CD4-positive, CD25-positive, alpha-beta regulatory T cell (primary cell): ENCODE measurements around the gene RAP2A. TPM values are rescaled to one million over a fixed set of nuclear protein-coding genes. Genes with fewer than 3 reads are reported as not detected.

Source experiments
- ATAC-seq, 2 donors: fragments of 150-1000 bp; cut with Tn5 transposase; one replicate each; pipeline ENCODE4 v1.10.0; 2021; ENCODE audit warnings: low read depth in 2 of 2, moderate number of reproducible peaks in 2 of 2, moderate library complexity in 1 of 2
- DNase-seq, 3 donors: peaks; one replicate each; pipeline versions ENCODE4 v3.0.0 to v3.0.0-alpha.2; 2012 to 2022; ENCODE audit warnings: mixed read lengths in 1 of 3
- H3K27ac ChIP-seq: one replicate; pipeline ENCODE4 v1.7.0; 2013; ENCODE audit warnings: mild to moderate bottlenecking, low read length; ENCODE audit not compliant: insufficient read depth, poor library complexity, severe bottlenecking
- H3K27me3 ChIP-seq: one replicate; pipeline ENCODE4 v1.7.0; 2013; ENCODE audit warnings: low read length; ENCODE audit not compliant: control insufficient read depth, insufficient read depth
- H3K36me3 ChIP-seq: one replicate; pipeline ENCODE4 v1.7.0; 2013; ENCODE audit warnings: mild to moderate bottlenecking, low read length, moderate library complexity; ENCODE audit not compliant: control insufficient read depth, insufficient read depth
- H3K4me1 ChIP-seq: 2 replicates; pipeline ENCODE4 v1.7.0; 2013; ENCODE audit warnings: mild to moderate bottlenecking, low read length; ENCODE audit not compliant: insufficient read depth, control insufficient read depth, poor library complexity, severe bottlenecking
- H3K4me3 ChIP-seq: one replicate; pipeline ENCODE4 v1.7.0; 2013; ENCODE audit warnings: low read depth, mild to moderate bottlenecking, low read length, moderate library complexity
- H3K9me3 ChIP-seq, 2 experiments: 1 replicate in 1 of 2; 2 replicates in 1 of 2; pipeline ENCODE4 v1.7.0; 2013; ENCODE audit warnings: low read length in 2 of 2, mild to moderate bottlenecking in 1 of 2, moderate library complexity in 1 of 2; ENCODE audit not compliant: control insufficient read depth in 2 of 2
- H3K27ac Mint-ChIP-seq, 3 donors: one replicate each; pipeline ENCODE4 v1.8.0; 2020 to 2022; ENCODE audit warnings: mild to moderate bottlenecking in 3 of 3, mixed read lengths in 3 of 3, moderate library complexity in 2 of 3
- H3K27me3 Mint-ChIP-seq: one replicate; pipeline ENCODE4 v1.8.0; 2022; ENCODE audit warnings: mild to moderate bottlenecking, mixed read lengths
- H3K36me3 Mint-ChIP-seq: one replicate; pipeline ENCODE4 v1.8.0; 2020; ENCODE audit warnings: mixed read lengths
- H3K4me1 Mint-ChIP-seq, 4 donors: one replicate each; pipeline ENCODE4 v1.8.0; 2020 to 2022; ENCODE audit warnings: mixed read lengths in 4 of 4, mild to moderate bottlenecking in 1 of 4
- H3K4me3 Mint-ChIP-seq, 4 donors: one replicate each; pipeline ENCODE4 v1.8.0; 2020 to 2022; ENCODE audit warnings: mild to moderate bottlenecking in 4 of 4, mixed read lengths in 4 of 4, moderate library complexity in 3 of 4
- H3K9me3 Mint-ChIP-seq, 7 donors: one replicate each; pipeline ENCODE4 v1.8.0; 2020 to 2022; ENCODE audit warnings: mixed read lengths in 7 of 7, mild to moderate bottlenecking in 3 of 7, moderate library complexity in 2 of 7
- polyA plus RNA-seq, 4 donors: library from polyadenylated mRNA; unstranded; fragments of 300-500 nt; fragmentation: Illumina TruSeq; gene quantifications; one replicate each; pipeline ENCODE4 v1.2.3, GENCODE V29; 2021
- total RNA-seq: library from RNA; stranded (reverse); gene quantifications from one replicate; pipeline ENCODE4 v1.2.3, GENCODE V29; 2022

The RAP2A gene
- total and polyA plus RNA-seq, 5 donors from 2014 or later, result 2.6 to 24.0 (median 4.9) TPM

GRCh38 chr13:97403893-97404750, 29.8 kb upstream of the RAP2A start:
- peaks cover 13% of the 10 kb centered on the region for H3K27me3 ChIP-seq
- no peak overlapping the region for H3K4me3 ChIP-seq
- peaks cover 0 to 8% of the 10 kb centered on the region in 2 experiments for H3K9me3 ChIP-seq
- Mint-ChIP-seq H3K4me3 (no peak overlapping the region), H3K27me3 (peaks cover 28% of the 10 kb centered on the region), H3K4me1 (no peaks in the 10 kb centered on the region), H3K27ac (no peak overlapping the region), H3K36me3 (no peaks in the 10 kb centered on the region), H3K9me3 (peaks cover 0 to 12% (median 4%) of the 10 kb centered on the region in 7 donors)
- H3K36me3 ChIP-seq, result no peaks in the 10 kb centered on the region
- ATAC-seq, result no peak
- DNase-seq, result no peak
- no peaks in the 10 kb centered on the region for H3K4me1 ChIP-seq
- H3K27ac ChIP-seq, result no peak overlapping the region

- H3K27ac ChIP-seq, result no peak overlapping the region
- peaks cover 11% of the 10 kb centered on the region for H3K27me3 ChIP-seq
- no peak for DNase-seq
- no peaks in the 10 kb centered on the region for H3K4me1 ChIP-seq
- H3K9me3 Mint-ChIP-seq, result peaks cover 0 to 3% (median 0%) of the 10 kb centered on the region in 7 donors
- no peak for ATAC-seq
- H3K36me3 Mint-ChIP-seq, result no peaks in the 10 kb centered on the region
- no peak overlapping the region for H3K4me3 Mint-ChIP-seq
- H3K27me3 Mint-ChIP-seq, result peaks cover 23% of the 10 kb centered on the region
- H3K36me3 ChIP-seq, result no peaks in the 10 kb centered on the region
- H3K4me1 Mint-ChIP-seq, result no peaks in the 10 kb centered on the region
- no peak overlapping the region for H3K27ac Mint-ChIP-seq
- H3K4me3 ChIP-seq, result no peak overlapping the region
- H3K9me3 ChIP-seq, result no peaks in the 10 kb centered on the region
Measured at GRCh38 chr13:97407540-97407939, 26.4 kb upstream of the RAP2A start.

DNA sequence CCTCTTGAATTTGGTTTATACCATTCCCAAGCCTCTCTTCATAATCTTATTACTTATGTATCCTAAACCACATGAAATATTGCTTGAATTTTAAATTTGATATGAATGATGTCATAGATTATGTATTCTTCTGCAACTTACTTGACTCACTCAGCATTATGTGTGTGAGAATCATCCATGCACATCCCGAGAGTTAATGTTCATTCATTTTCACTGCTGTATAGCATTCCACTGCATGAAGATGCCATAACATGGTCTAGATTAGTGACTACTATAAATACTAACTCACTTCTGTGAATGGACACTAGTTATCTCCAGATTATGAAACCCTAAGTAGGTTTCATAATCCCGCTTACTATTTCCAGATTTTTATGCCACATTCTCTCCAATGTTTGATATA, 25.0 kb upstream of the RAP2A start:
- no peaks in the 10 kb centered on the region for H3K36me3 Mint-ChIP-seq
- peaks cover 17% of the 10 kb centered on the region for H3K27me3 Mint-ChIP-seq
- peaks cover 0 to 2% (median 0%) of the 10 kb centered on the region in 7 donors for H3K9me3 Mint-ChIP-seq
- H3K4me3 Mint-ChIP-seq, result no peak overlapping the region
- no peaks in the 10 kb centered on the region for H3K9me3 ChIP-seq
- H3K27me3 ChIP-seq, result peaks cover 13% of the 10 kb centered on the region
- no peak overlapping the region for H3K4me3 ChIP-seq
- H3K4me1 Mint-ChIP-seq, result no peaks in the 10 kb centered on the region
- H3K4me1 ChIP-seq, result no peaks in the 10 kb centered on the region
- ATAC-seq, result no peak
- H3K27ac Mint-ChIP-seq, result no peak overlapping the region
- no peak for DNase-seq
- no peaks in the 10 kb centered on the region for H3K36me3 ChIP-seq
- no peak overlapping the region for H3K27ac ChIP-seq

GRCh38 chr13:97411984-97412383, 22.0 kb upstream of the RAP2A start:
- Histone ChIP-seq H3K27ac (no peak overlapping the region), H3K4me3 (no peak overlapping the region), H3K4me1 (no peaks in the 10 kb centered on the region), H3K9me3 (no peaks in the 10 kb centered on the region), H3K27me3 (peaks cover 5% of the 10 kb centered on the region), H3K36me3 (no peaks in the 10 kb centered on the region)
- Mint-ChIP-seq H3K9me3 (no peaks in the 10 kb centered on the region), H3K4me1 (no peaks in the 10 kb centered on the region), H3K27ac (no peak overlapping the region), H3K4me3 (no peak overlapping the region), H3K36me3 (no peaks in the 10 kb centered on the region), H3K27me3 (peaks cover 21% of the 10 kb centered on the region)
- DNase-seq, result no peak
- ATAC-seq, result no peak

DNA sequence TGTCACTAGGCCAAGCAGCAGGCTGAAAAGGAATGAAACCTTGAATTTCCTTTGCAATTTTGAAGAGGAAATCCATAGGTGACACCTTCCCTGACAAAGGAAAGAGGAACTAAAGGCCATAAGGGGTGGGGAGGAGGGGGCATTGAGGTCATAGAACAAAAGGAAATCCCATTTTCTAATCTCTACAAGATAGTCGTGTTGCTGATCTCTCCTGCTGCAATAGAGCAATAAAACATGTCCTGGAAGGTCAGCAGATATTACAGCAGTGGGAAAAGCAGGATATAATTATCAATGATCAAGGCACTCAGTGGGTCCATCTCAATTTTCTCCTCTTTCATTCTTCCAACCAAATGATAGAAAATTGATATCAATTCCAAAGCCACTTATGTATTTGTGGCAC, 20.3 kb upstream of the RAP2A start:
- H3K4me1 ChIP-seq, result no peaks in the 10 kb centered on the region
- no peaks in the 10 kb centered on the region for H3K36me3 ChIP-seq
- Mint-ChIP-seq H3K27me3 (peaks cover 27% of the 10 kb centered on the region), H3K4me1 (no peaks in the 10 kb centered on the region), H3K9me3 (no peaks in the 10 kb centered on the region), H3K4me3 (no peak overlapping the region), H3K27ac (no peak overlapping the region), H3K36me3 (no peaks in the 10 kb centered on the region)
- H3K27ac ChIP-seq, result no peak overlapping the region
- DNase-seq (no peak), ATAC-seq (no peak)
- H3K9me3 ChIP-seq, result no peaks in the 10 kb centered on the region
- H3K27me3 ChIP-seq, result peaks cover 3% of the 10 kb centered on the region
- no peak overlapping the region for H3K4me3 ChIP-seq

GRCh38 chr13:97414392-97414791, 19.6 kb upstream of the RAP2A start:
- no peaks in the 10 kb centered on the region for H3K36me3 ChIP-seq
- no peaks in the 10 kb centered on the region for H3K36me3 Mint-ChIP-seq
- H3K4me3 ChIP-seq, result no peak overlapping the region
- H3K4me1 ChIP-seq, result no peaks in the 10 kb centered on the region
- H3K9me3 Mint-ChIP-seq, result no peaks in the 10 kb centered on the region
- H3K4me3 Mint-ChIP-seq, result no peak overlapping the region
- H3K27ac ChIP-seq, result no peak overlapping the region
- no peaks in the 10 kb centered on the region for H3K4me1 Mint-ChIP-seq
- ATAC-seq, result no peak
- H3K27ac Mint-ChIP-seq, result no peak overlapping the region
- H3K27me3 Mint-ChIP-seq, result peaks cover 29% of the 10 kb centered on the region
- H3K9me3 ChIP-seq, result no peaks in the 10 kb centered on the region
- H3K27me3 ChIP-seq, result peaks cover 3% of the 10 kb centered on the region
- DNase-seq, result no peak

GRCh38 chr13:97417698-97418097, 16.3 kb upstream of the RAP2A start:
- Histone ChIP-seq H3K36me3 (no peaks in the 10 kb centered on the region), H3K4me1 (no peaks in the 10 kb centered on the region), H3K27ac (no peak overlapping the region), H3K9me3 (no peaks in the 10 kb centered on the region), H3K27me3 (peaks cover 3% of the 10 kb centered on the region), H3K4me3 (no peak overlapping the region)
- Mint-ChIP-seq H3K27me3 (peaks cover 34% of the 10 kb centered on the region), H3K9me3 (peaks cover 0 to 2% (median 0%) of the 10 kb centered on the region in 7 donors), H3K4me1 (no peaks in the 10 kb centered on the region), H3K36me3 (no peaks in the 10 kb centered on the region), H3K27ac (no peak overlapping the region), H3K4me3 (no peak overlapping the region)
- ATAC-seq, result no peak
- no peak for DNase-seq
